Fibroblast of the aortic adventitia (primary cell): ENCODE results near the gene ARFGAP3. TPM values are rescaled to one million over a fixed set of nuclear protein-coding genes. Genes with fewer than 3 reads are reported as not detected.
A peak's percentile ranks its signal among the peaks of the same experiment; 100 is the strongest.

Experiments
- DNase-seq: peaks from one replicate; pipeline ENCODE4 v3.0.0-alpha.2; 2010; ENCODE audit warnings: low read depth
- H3K4me3 ChIP-seq: 2 replicates; pipeline ENCODE4 v1.5.1; 2011; ENCODE audit warnings: low read depth, mild to moderate bottlenecking, control low read depth, low read length, moderate library complexity
- total RNA-seq: library from RNA; depleted of rRNA; stranded (reverse); fragments of >200 nt; gene quantifications from 2 replicates; pipeline ENCODE4 v1.2.3, GENCODE V29; 2012; ENCODE audit warnings: low replicate concordance
- TF ChIP-seq, protein P1 (sequence below): IDR thresholded peaks from 2 replicates; pipeline ENCODE4 v1.5.1; 2011; ENCODE audit warnings: mild to moderate bottlenecking, low read length, control low read depth, inconsistent platforms; ENCODE audit not compliant: insufficient read depth

The ARFGAP3 gene
- total RNA-seq, 1 donor = 69.3 TPM

DNA sequence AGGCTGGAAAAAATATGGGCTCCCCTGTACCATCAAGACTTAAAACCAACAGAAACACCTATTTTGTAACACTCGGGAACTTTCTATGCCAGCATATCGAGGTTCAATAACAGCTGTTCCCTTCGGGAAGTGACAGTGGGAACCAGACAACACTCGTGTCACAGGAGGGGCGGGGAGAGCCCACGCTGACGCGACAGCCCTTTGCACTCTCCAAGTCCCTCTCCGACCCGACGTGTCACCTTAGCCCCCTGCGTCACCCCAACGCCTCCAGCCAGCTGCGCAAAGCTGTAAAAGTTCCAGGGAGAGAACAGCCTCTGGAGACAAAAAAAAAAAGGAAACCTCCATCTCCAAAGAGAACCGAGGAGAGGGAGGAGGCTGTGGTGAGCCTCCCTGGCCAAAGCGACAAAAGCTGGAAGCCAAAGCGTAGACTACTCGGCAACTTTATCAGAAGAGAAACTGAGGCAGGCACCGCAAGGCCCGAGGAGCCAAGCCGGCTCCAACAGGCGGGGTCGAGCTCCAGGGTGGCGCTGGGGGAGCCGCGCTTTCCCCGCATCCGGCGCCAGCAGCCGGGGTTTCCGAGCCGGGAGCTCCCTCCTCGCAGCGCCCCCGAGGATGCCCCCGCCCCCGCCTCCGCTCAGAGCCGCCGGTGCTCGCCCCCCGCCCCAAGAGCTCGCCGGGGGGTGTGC, 751 bp downstream of the ARFGAP3 start:
- TF ChIP-seq, protein P1, sequence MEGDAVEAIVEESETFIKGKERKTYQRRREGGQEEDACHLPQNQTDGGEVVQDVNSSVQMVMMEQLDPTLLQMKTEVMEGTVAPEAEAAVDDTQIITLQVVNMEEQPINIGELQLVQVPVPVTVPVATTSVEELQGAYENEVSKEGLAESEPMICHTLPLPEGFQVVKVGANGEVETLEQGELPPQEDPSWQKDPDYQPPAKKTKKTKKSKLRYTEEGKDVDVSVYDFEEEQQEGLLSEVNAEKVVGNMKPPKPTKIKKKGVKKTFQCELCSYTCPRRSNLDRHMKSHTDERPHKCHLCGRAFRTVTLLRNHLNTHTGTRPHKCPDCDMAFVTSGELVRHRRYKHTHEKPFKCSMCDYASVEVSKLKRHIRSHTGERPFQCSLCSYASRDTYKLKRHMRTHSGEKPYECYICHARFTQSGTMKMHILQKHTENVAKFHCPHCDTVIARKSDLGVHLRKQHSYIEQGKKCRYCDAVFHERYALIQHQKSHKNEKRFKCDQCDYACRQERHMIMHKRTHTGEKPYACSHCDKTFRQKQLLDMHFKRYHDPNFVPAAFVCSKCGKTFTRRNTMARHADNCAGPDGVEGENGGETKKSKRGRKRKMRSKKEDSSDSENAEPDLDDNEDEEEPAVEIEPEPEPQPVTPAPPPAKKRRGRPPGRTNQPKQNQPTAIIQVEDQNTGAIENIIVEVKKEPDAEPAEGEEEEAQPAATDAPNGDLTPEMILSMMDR = no peak
- peak overlapping the region; percentile 94 for H3K4me3 ChIP-seq
- DNase-seq = peak; percentile 28

- no peak for DNase-seq
- peak overlapping the region; percentile 94 for H3K4me3 ChIP-seq
- TF ChIP-seq, protein P1 = no peak
Observed at GRCh38 chr22:42855721-42856120, 1.4 kb downstream of the ARFGAP3 start.

DNA sequence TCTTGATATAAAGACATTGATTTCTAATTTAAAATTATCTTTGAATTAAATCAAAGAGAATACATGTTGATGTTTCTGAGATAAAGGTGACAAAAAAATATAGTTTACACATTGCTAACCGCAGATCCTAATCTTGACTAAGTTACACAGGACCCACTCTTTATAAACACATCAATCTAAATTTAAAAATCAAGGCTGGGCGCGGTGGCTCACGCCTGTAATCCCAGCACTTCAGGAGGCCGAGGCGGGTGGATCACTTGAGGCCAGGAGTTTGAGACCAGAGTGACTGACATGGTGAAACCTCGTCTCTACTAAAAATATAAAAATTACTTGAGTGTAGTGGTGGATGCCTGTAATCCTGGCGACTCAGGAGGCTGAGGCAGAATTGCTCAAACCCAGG, 1.9 kb downstream of the ARFGAP3 start:
- peak overlapping the region; percentile 94 for H3K4me3 ChIP-seq

GRCh38 chr22:42848941-42849550, 8.0 kb downstream of the ARFGAP3 start:
- TF ChIP-seq, protein P1 = no peak
- no peak for DNase-seq
- H3K4me3 ChIP-seq = no peak overlapping the region

More for the DNA sequence above, 1.9 kb downstream of the ARFGAP3 start:
- peak; percentile 19 for DNase-seq
- TF ChIP-seq, protein P1 = no peak

- DNase-seq = no peak
- no peak overlapping the region for H3K4me3 ChIP-seq
- TF ChIP-seq, protein P1 = no peak
Observed at GRCh38 chr22:42847110-42847509, 10.0 kb downstream of the ARFGAP3 start.

- DNase-seq = peak; percentile 25
- TF ChIP-seq, protein P1 = no peak
- no peak overlapping the region for H3K4me3 ChIP-seq
Observed at GRCh38 chr22:42844756-42845155, 12.3 kb downstream of the ARFGAP3 start.
